ENCODE results near the gene CA9. TPM values are rescaled to one million over a fixed set of nuclear protein-coding genes. Genes with fewer than 3 reads are reported as not detected.

The CA9 gene
- total and polyA plus RNA-seq, 9 of the 15 experiments (the other 6 are each of a cell fraction or from before 2014, with no cell fraction given): 0.15 to 10.6 (median 0.60) TPM; not detected in 4

GRCh38 chr9:35728041-35728971, 54.6 kb downstream of the CA9 start (continued):
- 0 out of 2 replicates have a peak, but pooled peaks have one; percentile 17 for TF ChIP-seq CEBPG (CRISPR knock-in tag; IDR thresholded peaks at IDR 0.05)
- peak; percentile 39; a peak in 2 of 4 replicates for TF ChIP-seq CEBPG (tag; conservative IDR thresholded peaks at IDR 0.05 in 1 of 2, IDR thresholded peaks at IDR 0.05 in 1 of 2)
- peak; percentile 87; the same call in 1 of the 2 replicates for TF ChIP-seq KLF16 (IDR thresholded peaks at IDR 0.05)
- TF ChIP-seq DACH1 (IDR thresholded peaks at IDR 0.05; ENCODE audit: partially characterized antibody): no peak
- peak; percentile 80 for TF ChIP-seq MTA1 (IDR thresholded peaks at IDR 0.05; ENCODE audit: borderline replicate concordance)
- TF ChIP-seq NBN (IDR thresholded peaks at IDR 0.05; ENCODE audit: low read depth): peak; percentile 78
- no peak for TF ChIP-seq PHF20 (IDR thresholded peaks at IDR 0.05; ENCODE audit: partially characterized antibody)
- peak; percentile 66 for TF ChIP-seq MEF2D (tag; conservative IDR thresholded peaks at IDR 0.05; ENCODE audit: low read depth)
- peak; percentile 87 for TF ChIP-seq PHB2 (IDR thresholded peaks at IDR 0.05; ENCODE audit: low read depth)
- 0 out of 2 replicates have a peak, but pooled peaks have one; percentile 16 for TF ChIP-seq LCOR (CRISPR knock-in tag; IDR thresholded peaks at IDR 0.05)
- TF ChIP-seq MEIS2 (IDR thresholded peaks at IDR 0.05; ENCODE audit: partially characterized antibody): peak; percentile 70
- TF ChIP-seq TBL1XR1 (IDR thresholded peaks at IDR 0.05; ENCODE audit: low read length in 2 of 2): peak in 1 of 2 experiments; percentile 75; a peak in 1 of 4 replicates
- peak; percentile 35; the same call in 1 of the 2 replicates for TF ChIP-seq BHLHE40 (IDR thresholded peaks at IDR 0.05; ENCODE audit: low read length)
- TF ChIP-seq ARHGAP35 (IDR thresholded peaks at IDR 0.05; ENCODE audit: partially characterized antibody): no peak
- peak; percentile 97 for TF ChIP-seq ARID1B (IDR thresholded peaks at IDR 0.05)
- TF ChIP-seq TARDBP (IDR thresholded peaks at IDR 0.05): no peak
- no peak for TF ChIP-seq MGA (IDR thresholded peaks at IDR 0.05)
- TF ChIP-seq ZNF12 (CRISPR knock-in tag; IDR thresholded peaks at IDR 0.05): no peak
- TF ChIP-seq FOXK1 (CRISPR knock-in tag; IDR thresholded peaks at IDR 0.05; ENCODE audit: borderline replicate concordance): no peak

Measured in K562 (cell line).